A549 (cell line): ENCODE data around the gene PCDH12.

Experiments
- BHLHE40 ChIP-seq: IDR thresholded peaks from 2 replicates; pipeline ENCODE4 v1.6.1; 2012; ENCODE audit warnings: low read depth, low read length, inconsistent platforms
- EP300 ChIP-seq, 2 experiments: fragments of >200 bp; sonication (Bioruptor Twin); formaldehyde crosslinking; IDR thresholded peaks; 2 replicates in 1 of 2; 3 replicates in 1 of 2; pipeline ENCODE4 v1.6.1; 2016 to 2017
- MAFK ChIP-seq: fragments of 450-650 bp; IDR thresholded peaks from 2 replicates; pipeline ENCODE4 v1.6.1; 2014; ENCODE audit not compliant: partially characterized antibody
- MYC ChIP-seq: IDR thresholded peaks from 2 replicates; pipeline ENCODE4 v1.6.1; 2012; ENCODE audit warnings: mild to moderate bottlenecking, inconsistent platforms, low read length, improper control_type of control experiment, borderline replicate concordance
- POLR2A ChIP-seq: IDR thresholded peaks from 2 replicates; pipeline ENCODE4 v1.6.1; 2012; ENCODE audit warnings: mild to moderate bottlenecking, low read length
- RAD21 ChIP-seq, 2 experiments: fragments of >200 bp in 1 of 2; sonication (Bioruptor Twin) in 1 of 2; formaldehyde crosslinking in 1 of 2; IDR thresholded peaks in 1 of 2; conservative IDR thresholded peaks in 1 of 2; 2 replicates in 1 of 2; 3 replicates in 1 of 2; pipeline ENCODE4 v1.6.1; 2012 to 2018; ENCODE audit warnings: inconsistent platforms in 1 of 2
- TF ChIP-seq, protein P1 (sequence below): fragments of >200 bp; sonication (Bioruptor Twin); formaldehyde crosslinking; IDR thresholded peaks from 3 replicates; pipeline ENCODE4 v1.5.1; 2016
- TF ChIP-seq, protein P2 (sequence below): fragments of 200-600 bp; sonication (generic); IDR thresholded peaks from 2 replicates; pipeline ENCODE4 v1.6.1; 2016; ENCODE audit warnings: antibody characterized with exemption, mild to moderate bottlenecking, moderate library complexity

- TF ChIP-seq, protein P1, sequence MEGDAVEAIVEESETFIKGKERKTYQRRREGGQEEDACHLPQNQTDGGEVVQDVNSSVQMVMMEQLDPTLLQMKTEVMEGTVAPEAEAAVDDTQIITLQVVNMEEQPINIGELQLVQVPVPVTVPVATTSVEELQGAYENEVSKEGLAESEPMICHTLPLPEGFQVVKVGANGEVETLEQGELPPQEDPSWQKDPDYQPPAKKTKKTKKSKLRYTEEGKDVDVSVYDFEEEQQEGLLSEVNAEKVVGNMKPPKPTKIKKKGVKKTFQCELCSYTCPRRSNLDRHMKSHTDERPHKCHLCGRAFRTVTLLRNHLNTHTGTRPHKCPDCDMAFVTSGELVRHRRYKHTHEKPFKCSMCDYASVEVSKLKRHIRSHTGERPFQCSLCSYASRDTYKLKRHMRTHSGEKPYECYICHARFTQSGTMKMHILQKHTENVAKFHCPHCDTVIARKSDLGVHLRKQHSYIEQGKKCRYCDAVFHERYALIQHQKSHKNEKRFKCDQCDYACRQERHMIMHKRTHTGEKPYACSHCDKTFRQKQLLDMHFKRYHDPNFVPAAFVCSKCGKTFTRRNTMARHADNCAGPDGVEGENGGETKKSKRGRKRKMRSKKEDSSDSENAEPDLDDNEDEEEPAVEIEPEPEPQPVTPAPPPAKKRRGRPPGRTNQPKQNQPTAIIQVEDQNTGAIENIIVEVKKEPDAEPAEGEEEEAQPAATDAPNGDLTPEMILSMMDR: peak; percentile 36
- TF ChIP-seq MAFK: no peak
- no peak for TF ChIP-seq BHLHE40
- TF ChIP-seq MYC: no peak
- TF ChIP-seq EP300 (IDR thresholded peaks at IDR 0.05): no peak
- TF ChIP-seq RAD21 (conservative IDR thresholded peaks at IDR 0.05 in 1 of 2, IDR thresholded peaks at IDR 0.05 in 1 of 2): peak in 1 of 2 experiments; percentile 9; a peak in 1 of 5 replicates
- TF ChIP-seq, protein P2, sequence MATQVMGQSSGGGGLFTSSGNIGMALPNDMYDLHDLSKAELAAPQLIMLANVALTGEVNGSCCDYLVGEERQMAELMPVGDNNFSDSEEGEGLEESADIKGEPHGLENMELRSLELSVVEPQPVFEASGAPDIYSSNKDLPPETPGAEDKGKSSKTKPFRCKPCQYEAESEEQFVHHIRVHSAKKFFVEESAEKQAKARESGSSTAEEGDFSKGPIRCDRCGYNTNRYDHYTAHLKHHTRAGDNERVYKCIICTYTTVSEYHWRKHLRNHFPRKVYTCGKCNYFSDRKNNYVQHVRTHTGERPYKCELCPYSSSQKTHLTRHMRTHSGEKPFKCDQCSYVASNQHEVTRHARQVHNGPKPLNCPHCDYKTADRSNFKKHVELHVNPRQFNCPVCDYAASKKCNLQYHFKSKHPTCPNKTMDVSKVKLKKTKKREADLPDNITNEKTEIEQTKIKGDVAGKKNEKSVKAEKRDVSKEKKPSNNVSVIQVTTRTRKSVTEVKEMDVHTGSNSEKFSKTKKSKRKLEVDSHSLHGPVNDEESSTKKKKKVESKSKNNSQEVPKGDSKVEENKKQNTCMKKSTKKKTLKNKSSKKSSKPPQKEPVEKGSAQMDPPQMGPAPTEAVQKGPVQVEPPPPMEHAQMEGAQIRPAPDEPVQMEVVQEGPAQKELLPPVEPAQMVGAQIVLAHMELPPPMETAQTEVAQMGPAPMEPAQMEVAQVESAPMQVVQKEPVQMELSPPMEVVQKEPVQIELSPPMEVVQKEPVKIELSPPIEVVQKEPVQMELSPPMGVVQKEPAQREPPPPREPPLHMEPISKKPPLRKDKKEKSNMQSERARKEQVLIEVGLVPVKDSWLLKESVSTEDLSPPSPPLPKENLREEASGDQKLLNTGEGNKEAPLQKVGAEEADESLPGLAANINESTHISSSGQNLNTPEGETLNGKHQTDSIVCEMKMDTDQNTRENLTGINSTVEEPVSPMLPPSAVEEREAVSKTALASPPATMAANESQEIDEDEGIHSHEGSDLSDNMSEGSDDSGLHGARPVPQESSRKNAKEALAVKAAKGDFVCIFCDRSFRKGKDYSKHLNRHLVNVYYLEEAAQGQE: no peak
- no peak for TF ChIP-seq POLR2A
These were observed 42.9 kb upstream of the PCDH12 start for GRCh38 chr5:142000704-142001484.
